Glomerular endothelial cell (primary cell): ENCODE results near the gene SCLY. TPM values are rescaled to one million over a fixed set of nuclear protein-coding genes. Genes with fewer than 3 reads are reported as not detected.

ENCODE experiments used
- DNase-seq: peaks from one replicate; pipeline ENCODE4 v3.0.0-alpha.2; 2011; ENCODE audit warnings: low read depth, low spot score; ENCODE audit errors: extremely low read depth
- total RNA-seq: library from RNA; depleted of rRNA; stranded (reverse); fragments of >200 nt; gene quantifications from 2 replicates; pipeline ENCODE4 v1.2.3, GENCODE V29; 2015

The SCLY gene
- total RNA-seq, 1 donor from 2014 or later = 22.9 TPM

- DNase-seq = no peak
These were observed 8.4 kb downstream of the SCLY start for GRCh38 chr2:238069021-238069709.

- DNase-seq = no peak
These were observed 9.1 kb downstream of the SCLY start for GRCh38 chr2:238069877-238070276.

GRCh38 chr2:238075397-238075796 is 14.6 kb downstream of the SCLY start:
- no peak for DNase-seq

- DNase-seq = no peak
These were observed 16.5 kb downstream of the SCLY start for GRCh38 chr2:238077292-238077691.

- DNase-seq = no peak
These were observed 19.1 kb downstream of the SCLY start for GRCh38 chr2:238079874-238080327.

- no peak for DNase-seq
These were observed 19.7 kb downstream of the SCLY start for GRCh38 chr2:238080518-238080917.

- DNase-seq = no peak
These were observed 20.3 kb downstream of the SCLY start for GRCh38 chr2:238081150-238081549.

GRCh38 chr2:238081561-238081960 is 20.8 kb downstream of the SCLY start:
- no peak for DNase-seq

- no peak for DNase-seq
These were observed 21.4 kb downstream of the SCLY start for GRCh38 chr2:238082151-238082550.

- DNase-seq = no peak
These were observed 22.0 kb downstream of the SCLY start for GRCh38 chr2:238082827-238083226.

GRCh38 chr2:238083919-238084318 is 23.1 kb downstream of the SCLY start:
- no peak for DNase-seq

- DNase-seq = no peak
These were observed 24.0 kb downstream of the SCLY start for GRCh38 chr2:238084761-238085160.

- no peak for DNase-seq
These were observed 25.1 kb downstream of the SCLY start for GRCh38 chr2:238085899-238086298.

- no peak for DNase-seq
These were observed 26.4 kb downstream of the SCLY start for GRCh38 chr2:238087211-238087610.

GRCh38 chr2:238090887-238091286 is 30.1 kb downstream of the SCLY start:
- DNase-seq = no peak

GRCh38 chr2:238091436-238092060 is 30.7 kb downstream of the SCLY start:
- DNase-seq = no peak

GRCh38 chr2:238092486-238093035 is 31.8 kb downstream of the SCLY start:
- DNase-seq = no peak

GRCh38 chr2:238093181-238094140 is 32.7 kb downstream of the SCLY start:
- DNase-seq = no peak

- DNase-seq = no peak
These were observed 33.7 kb downstream of the SCLY start for GRCh38 chr2:238094438-238095022.

GRCh38 chr2:238095143-238095542 is 34.3 kb downstream of the SCLY start:
- DNase-seq = no peak
